Peyer's patch (tissue), 4 donors: ENCODE measurements around the gene PFKM.

Experiments
- CTCF ChIP-seq, 6 experiments: fragments of 450-650 bp in 4 of 6; fragments of 200-600 bp in 2 of 6; sonication (generic) in 1 of 6; IDR thresholded peaks; one replicate each; pipeline ENCODE4 v1.5.1; 2017 to 2019; ENCODE audit warnings: antibody characterized with exemption in 6 of 6, mild to moderate bottlenecking in 3 of 6, moderate library complexity in 1 of 6
- POLR2A ChIP-seq, 2 donors: fragments of 450-650 bp; IDR thresholded peaks; one replicate each; pipeline ENCODE4 v1.5.1; 2017; ENCODE audit warnings: antibody characterized with exemption in 2 of 2, mild to moderate bottlenecking in 2 of 2, moderate library complexity in 2 of 2

- TF ChIP-seq CTCF (IDR thresholded peaks at IDR 0.05) = no peak
- TF ChIP-seq POLR2A (IDR thresholded peaks at IDR 0.05) = no peak
Observed at GRCh38 chr12:48191096-48191495, 71.9 kb downstream of the PFKM start.
